Activated CD4-positive, alpha-beta memory T cell treated with anti-CD3 and anti-CD28 coated beads, Interleukin-2, amount 10 ng/mL, durations not matched to agents 7 days and 5 days (primary cell): ENCODE results near the gene KIAA1586. TPM values are rescaled to one million over a fixed set of nuclear protein-coding genes. Genes with fewer than 3 reads are reported as not detected.
"Not testable (repeated sequence)": the region's sequence is repeated elsewhere in the genome, so short reads cannot be mapped to it uniquely, and the experiment has no call there.

Source experiments
- CTCF ChIA-PET: fragments of 350-600 bp; sonication (Branson Sonifier 250); formaldehyde crosslinking; loops from one replicate; lab custom pipeline; 2021; ENCODE audit warnings: antibody characterized with exemption, inconsistent platforms; lab: Charles Lee
- POLR2A ChIA-PET: fragments of 350-600 bp; sonication (Branson Sonifier 250); formaldehyde crosslinking; loops from one replicate; lab custom pipeline; 2021; ENCODE audit warnings: antibody characterized with exemption; lab: Charles Lee
- DNase-seq: peaks from one replicate; pipeline ENCODE4 v3.0.0-alpha.2; 2020
- H3K27ac Mint-ChIP-seq: one replicate; pipeline ENCODE4 v1.8.0; 2021; ENCODE audit warnings: mild to moderate bottlenecking, mixed read lengths
- H3K27me3 Mint-ChIP-seq: one replicate; pipeline ENCODE4 v1.8.0; 2021; ENCODE audit warnings: mixed read lengths
- H3K36me3 Mint-ChIP-seq: one replicate; pipeline ENCODE4 v1.8.0; 2021; ENCODE audit warnings: low read depth, mixed read lengths
- H3K4me1 Mint-ChIP-seq: one replicate; pipeline ENCODE4 v1.8.0; 2021; ENCODE audit warnings: mixed read lengths
- H3K4me3 Mint-ChIP-seq: one replicate; pipeline ENCODE4 v1.8.0; 2021; ENCODE audit warnings: mild to moderate bottlenecking, mixed read lengths
- H3K9me3 Mint-ChIP-seq: one replicate; pipeline ENCODE4 v1.8.0; 2021; ENCODE audit warnings: mixed read lengths
- total RNA-seq, 2 experiments: library from RNA; stranded (reverse); gene quantifications; one replicate each; pipeline ENCODE4 v1.2.3, GENCODE V29; 2021

KIAA1586 gene
- total RNA-seq, 2 experiments from 2014 or later: 11.8 to 12.6 TPM

DNA sequence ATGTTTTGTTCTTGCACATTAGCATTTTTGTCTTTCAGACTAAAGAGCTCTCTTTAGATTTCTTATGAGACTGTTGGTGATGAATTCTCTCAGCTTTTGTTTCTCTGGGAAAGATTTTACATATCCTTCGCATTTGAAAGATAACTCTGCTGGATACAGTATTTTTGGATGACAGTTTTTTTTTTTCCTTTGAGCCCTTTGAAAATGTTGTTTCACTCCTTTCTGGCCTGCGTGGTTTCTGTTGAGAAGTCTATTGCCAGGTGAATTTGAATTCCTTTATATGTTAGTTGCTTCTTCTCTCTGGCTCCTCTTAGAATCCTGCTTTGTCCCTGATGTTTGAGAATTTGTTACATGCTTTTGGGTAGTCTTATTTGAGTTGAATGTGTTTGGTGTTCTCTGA, 22.2 kb upstream of the KIAA1586 start:
- H3K9me3 Mint-ChIP-seq: peaks cover 3% of the 10 kb centered on the region
- H3K4me3 Mint-ChIP-seq: no peak overlapping the region
- no peaks in the 10 kb centered on the region for H3K36me3 Mint-ChIP-seq
- peaks cover 27% of the 10 kb centered on the region for H3K27me3 Mint-ChIP-seq
- ChIA-PET POLR2A (no interaction called here), CTCF (interaction anchor here (1.7 kb wide), 1 partner anchor 292 kb away, joined by 3 read pairs; no protein-coding TSS in a partner anchor)
- no peak for DNase-seq
- no peak overlapping the region for H3K27ac Mint-ChIP-seq
- no peaks in the 10 kb centered on the region for H3K4me1 Mint-ChIP-seq

DNA sequence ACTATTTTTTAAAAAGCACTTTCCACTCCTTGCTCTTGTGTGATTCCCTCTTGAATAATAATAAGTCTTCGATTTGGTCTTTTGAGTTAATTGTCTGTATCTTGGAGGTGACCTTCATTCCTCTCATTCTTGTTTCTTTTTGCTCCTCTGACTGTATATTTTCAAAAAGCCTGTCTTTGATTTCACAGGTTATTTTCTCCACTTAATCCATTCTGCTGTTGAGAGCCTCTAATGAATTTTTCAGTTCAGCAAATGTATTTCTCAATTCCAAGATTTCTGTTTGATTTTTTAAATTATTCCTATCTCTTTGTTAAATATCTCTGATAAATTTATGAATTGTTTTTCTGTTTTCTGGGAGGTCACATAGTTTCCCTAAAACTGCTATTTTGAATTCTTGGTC, 21.7 kb upstream of the KIAA1586 start:
- ChIA-PET CTCF (no interaction called here), POLR2A (no interaction called here)
- H3K4me3 Mint-ChIP-seq: no peak overlapping the region
- DNase-seq: no peak
- H3K9me3 Mint-ChIP-seq: peaks cover 3% of the 10 kb centered on the region
- H3K27me3 Mint-ChIP-seq: peaks cover 26% of the 10 kb centered on the region
- H3K36me3 Mint-ChIP-seq: no peaks in the 10 kb centered on the region
- no peak overlapping the region for H3K27ac Mint-ChIP-seq
- H3K4me1 Mint-ChIP-seq: no peaks in the 10 kb centered on the region

DNA sequence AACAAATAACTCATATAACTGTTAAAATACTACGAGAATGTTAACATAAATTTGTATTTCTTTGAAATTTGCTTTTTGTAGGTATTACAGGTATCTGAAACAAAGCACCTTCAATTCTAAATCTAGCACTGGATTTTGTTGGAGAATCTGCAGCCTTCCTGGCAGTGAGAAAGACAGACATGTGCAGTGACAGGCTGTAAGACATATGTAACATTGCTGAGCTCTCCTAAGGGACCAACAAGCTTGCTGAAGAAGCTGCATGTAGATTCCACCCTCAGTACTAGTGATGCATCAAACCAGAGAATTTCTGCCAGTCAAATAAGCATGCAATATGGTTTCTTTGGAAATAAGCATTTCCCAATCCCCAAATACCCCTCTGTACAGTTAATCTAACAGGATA, 20.5 kb upstream of the KIAA1586 start:
- Mint-ChIP-seq H3K4me1 (no peaks in the 10 kb centered on the region), H3K36me3 (no peaks in the 10 kb centered on the region), H3K27ac (no peak overlapping the region), H3K4me3 (no peak overlapping the region), H3K27me3 (peaks cover 26% of the 10 kb centered on the region), H3K9me3 (peaks cover 3% of the 10 kb centered on the region)
- DNase-seq: no peak
- ChIA-PET CTCF (no interaction called here), POLR2A (no interaction called here)

DNA sequence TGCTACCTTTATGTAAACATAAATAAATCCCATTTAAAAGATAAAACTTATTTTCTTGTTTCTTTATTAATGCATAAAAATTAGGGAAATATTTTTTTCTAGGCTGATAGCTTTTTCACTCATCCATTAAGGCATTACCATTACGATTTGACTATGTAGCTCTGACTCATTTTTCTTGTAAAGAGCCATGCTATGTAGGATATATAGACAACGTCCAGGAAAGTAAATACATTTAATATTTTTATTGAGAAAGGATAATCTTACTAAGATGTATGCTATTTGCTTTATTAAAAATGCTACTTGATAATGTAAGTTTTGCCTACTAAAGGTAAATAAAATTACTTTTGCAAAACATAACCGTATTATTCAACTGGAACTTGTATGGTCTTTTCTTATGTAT, 19.2 kb upstream of the KIAA1586 start:
- POLR2A ChIA-PET: no interaction called here
- Mint-ChIP-seq H3K27ac (no peak overlapping the region), H3K27me3 (peaks cover 27% of the 10 kb centered on the region), H3K4me1 (no peaks in the 10 kb centered on the region), H3K4me3 (no peak overlapping the region), H3K36me3 (no peaks in the 10 kb centered on the region), H3K9me3 (peaks cover 3% of the 10 kb centered on the region)
- no peak for DNase-seq
- CTCF ChIA-PET: no interaction called here

DNA sequence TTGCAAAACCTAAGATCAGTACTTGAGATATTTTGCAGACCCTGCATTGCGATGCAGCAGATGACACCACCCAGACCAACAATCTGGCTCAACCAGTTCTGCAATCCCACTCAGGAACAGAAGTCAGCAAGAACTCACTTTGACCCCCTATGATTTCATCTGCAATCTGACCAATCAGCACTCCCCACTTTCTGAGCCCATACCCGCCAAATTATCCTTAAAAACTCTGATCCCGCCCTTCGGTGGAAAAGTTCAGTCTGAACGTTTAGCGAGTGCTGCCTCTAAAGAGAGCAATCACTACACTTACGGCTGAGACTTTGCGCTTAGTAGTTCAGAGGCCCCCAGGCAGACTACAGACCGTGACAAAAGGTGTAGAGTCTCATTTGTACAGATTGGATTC, 17.3 kb upstream of the KIAA1586 start:
- Mint-ChIP-seq H3K36me3 (no peaks in the 10 kb centered on the region), H3K27me3 (peaks cover 36% of the 10 kb centered on the region), H3K4me1 (no peaks in the 10 kb centered on the region), H3K4me3 (no peak overlapping the region), H3K27ac (no peak overlapping the region), H3K9me3 (peaks cover 3% of the 10 kb centered on the region)
- ChIA-PET POLR2A (no interaction called here), CTCF (no interaction called here)
- no peak for DNase-seq

DNA sequence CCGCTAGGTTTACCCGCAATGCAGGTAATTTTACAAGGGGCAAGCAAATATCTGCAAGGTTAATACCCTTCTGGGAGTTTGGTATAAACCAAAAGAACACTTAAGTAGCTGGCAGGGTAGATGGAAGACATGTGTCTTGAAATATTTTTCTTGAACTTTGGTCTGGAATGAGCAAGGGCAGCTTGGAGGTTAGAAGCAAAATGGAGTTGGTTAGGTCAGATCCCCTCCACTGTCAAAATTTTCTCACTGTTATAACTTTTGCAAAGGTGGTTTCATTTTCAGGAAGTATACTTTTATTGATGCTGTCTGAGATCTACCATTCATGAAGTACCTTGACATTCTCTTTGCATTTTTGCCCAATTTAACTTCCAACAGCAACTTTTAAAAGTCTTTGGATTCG, 13.3 kb upstream of the KIAA1586 start:
- DNase-seq: no peak
- H3K36me3 Mint-ChIP-seq: no peaks in the 10 kb centered on the region
- POLR2A ChIA-PET: no interaction called here
- H3K4me1 Mint-ChIP-seq: no peaks in the 10 kb centered on the region
- CTCF ChIA-PET: no interaction called here
- H3K27ac Mint-ChIP-seq: no peak overlapping the region
- peaks cover 36% of the 10 kb centered on the region for H3K27me3 Mint-ChIP-seq
- no peak overlapping the region for H3K4me3 Mint-ChIP-seq
- no peaks in the 10 kb centered on the region for H3K9me3 Mint-ChIP-seq

DNA sequence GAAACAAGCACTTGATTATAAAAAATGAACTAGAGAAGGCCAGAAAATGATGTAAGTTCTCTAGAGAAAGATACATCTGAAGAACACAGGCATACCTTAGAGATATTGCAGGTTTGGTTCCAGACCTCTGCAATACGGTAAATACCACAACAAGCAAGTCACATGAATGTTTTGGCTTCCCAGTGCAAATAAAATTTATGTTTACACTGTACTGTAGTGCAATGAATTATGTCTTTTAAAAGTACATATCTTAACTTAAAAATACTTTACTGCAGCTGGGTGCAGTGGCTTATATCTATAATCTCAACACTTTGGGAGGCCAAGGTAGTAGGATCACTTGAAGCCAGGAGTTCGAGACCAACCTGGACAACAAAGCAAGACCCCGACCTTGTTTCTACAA, 10.9 kb upstream of the KIAA1586 start:
- CTCF ChIA-PET: interaction anchor here (2.0 to 2.4 kb wide), 2 partner anchors 15 to 133 kb away, joined by 4 to 9 read pairs; no protein-coding TSS in a partner anchor
- Mint-ChIP-seq H3K4me3 (no peak overlapping the region), H3K27me3 (peaks cover 43% of the 10 kb centered on the region), H3K27ac (no peak overlapping the region), H3K4me1 (no peaks in the 10 kb centered on the region), H3K36me3 (no peaks in the 10 kb centered on the region), H3K9me3 (no peaks in the 10 kb centered on the region)
- no peak for DNase-seq
- POLR2A ChIA-PET: no interaction called here

DNA sequence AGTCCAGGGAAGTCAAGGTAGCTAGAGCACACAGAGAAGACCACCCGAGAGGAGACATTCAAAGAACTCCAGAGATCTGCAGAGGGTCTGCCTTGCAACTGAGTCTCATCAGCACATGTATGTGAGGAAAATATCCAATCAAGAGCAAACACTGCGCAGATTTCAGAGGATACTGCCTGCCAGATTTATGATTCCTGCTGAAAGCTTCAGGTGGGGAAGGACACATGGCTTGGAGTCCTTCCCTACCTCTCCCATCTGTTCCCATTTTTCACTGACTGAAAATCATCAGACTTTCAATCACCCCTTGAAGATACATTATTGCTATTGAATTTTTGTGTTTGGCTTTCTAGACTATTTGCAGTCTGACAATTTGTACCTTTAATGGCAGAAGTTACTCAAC, 7.6 kb upstream of the KIAA1586 start:
- no peaks in the 10 kb centered on the region for H3K4me1 Mint-ChIP-seq
- ChIA-PET POLR2A (no interaction called here), CTCF (no interaction called here)
- no peaks in the 10 kb centered on the region for H3K36me3 Mint-ChIP-seq
- H3K9me3 Mint-ChIP-seq: no peaks in the 10 kb centered on the region
- no peak overlapping the region for H3K27ac Mint-ChIP-seq
- DNase-seq: no peak
- peaks cover 56% of the 10 kb centered on the region for H3K27me3 Mint-ChIP-seq
- H3K4me3 Mint-ChIP-seq: no peak overlapping the region

DNA sequence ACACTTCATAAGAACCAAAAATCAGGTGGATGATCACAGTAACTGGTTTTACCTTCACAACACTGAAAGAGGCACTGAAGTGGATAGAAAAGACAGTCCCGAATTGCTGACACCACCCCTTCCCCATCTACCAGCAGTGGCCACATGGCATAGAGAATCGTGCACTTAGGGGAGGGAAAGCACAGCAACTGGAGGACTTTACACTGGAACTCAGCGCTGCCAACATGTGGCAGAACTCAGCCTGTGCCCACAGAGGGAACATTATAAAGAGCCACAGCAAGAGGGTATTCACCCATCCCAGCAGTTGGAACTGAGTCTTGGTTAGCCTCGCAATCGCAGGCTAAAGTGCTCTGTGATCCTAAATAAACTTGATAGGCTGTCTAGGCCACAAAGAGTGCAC, 6.5 kb upstream of the KIAA1586 start:
- H3K4me1 Mint-ChIP-seq: no peaks in the 10 kb centered on the region
- DNase-seq: no peak
- no peaks in the 10 kb centered on the region for H3K9me3 Mint-ChIP-seq
- ChIA-PET CTCF (no interaction called here), POLR2A (no interaction called here)
- no peak overlapping the region for H3K27ac Mint-ChIP-seq
- no peaks in the 10 kb centered on the region for H3K36me3 Mint-ChIP-seq
- H3K27me3 Mint-ChIP-seq: peaks cover 58% of the 10 kb centered on the region
- H3K4me3 Mint-ChIP-seq: no peak overlapping the region

DNA sequence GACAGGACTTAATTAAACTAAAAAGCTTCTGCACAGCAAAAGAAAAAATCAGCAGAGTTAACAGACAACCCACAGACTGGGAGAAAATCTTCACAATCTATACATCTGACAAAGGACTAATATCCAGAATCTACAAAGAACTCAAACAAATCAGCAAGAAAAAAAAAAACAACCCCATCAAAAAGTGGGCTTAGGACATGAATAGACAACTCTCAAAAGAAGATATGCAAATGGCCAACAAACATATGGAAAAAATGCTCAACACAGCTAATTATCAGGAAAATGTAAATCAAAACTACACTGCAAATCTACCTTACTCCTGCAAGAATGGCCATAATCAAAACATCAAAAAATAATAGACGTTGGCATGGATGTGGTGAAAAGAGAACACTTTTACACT, 2.4 kb upstream of the KIAA1586 start:
- Mint-ChIP-seq H3K36me3 (peaks cover 13% of the 10 kb centered on the region), H3K27me3 (peaks cover 48% of the 10 kb centered on the region), H3K4me1 (peaks cover 17% of the 10 kb centered on the region)
- H3K4me3 Mint-ChIP-seq, DNase-seq, H3K9me3 Mint-ChIP-seq, CTCF ChIA-PET, POLR2A ChIA-PET, H3K27ac Mint-ChIP-seq: not testable (repeated sequence)

DNA sequence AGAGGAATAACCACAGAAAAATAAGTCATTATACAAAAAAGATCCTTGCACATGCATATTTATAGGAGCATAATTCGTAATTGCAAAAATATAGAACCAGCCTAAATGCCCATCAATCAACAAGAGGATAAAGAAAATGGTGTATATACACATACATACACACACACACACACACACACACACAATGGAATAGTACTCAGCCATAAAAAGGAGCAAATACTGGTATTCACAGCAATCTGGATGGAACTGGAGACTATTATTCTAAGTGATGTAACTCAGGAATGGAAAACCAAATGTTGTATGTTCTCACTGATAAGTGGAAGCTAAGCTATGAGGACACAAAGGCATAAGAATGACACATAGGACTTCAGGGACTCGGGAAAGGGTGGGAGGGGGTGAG, 1.9 kb upstream of the KIAA1586 start:
- ChIA-PET CTCF (no interaction called here), POLR2A (interaction anchor here (2.3 kb wide), 1 partner anchor 128 kb away, joined by 6 read pairs; the partner anchor contains the start of gene BAG2)
- no peak for DNase-seq
- H3K27me3 Mint-ChIP-seq: peaks cover 45% of the 10 kb centered on the region
- peaks cover 18% of the 10 kb centered on the region for H3K36me3 Mint-ChIP-seq
- H3K9me3 Mint-ChIP-seq: no peaks in the 10 kb centered on the region
- no peak overlapping the region for H3K4me3 Mint-ChIP-seq
- H3K27ac Mint-ChIP-seq: no peak overlapping the region
- peaks cover 22% of the 10 kb centered on the region for H3K4me1 Mint-ChIP-seq

DNA sequence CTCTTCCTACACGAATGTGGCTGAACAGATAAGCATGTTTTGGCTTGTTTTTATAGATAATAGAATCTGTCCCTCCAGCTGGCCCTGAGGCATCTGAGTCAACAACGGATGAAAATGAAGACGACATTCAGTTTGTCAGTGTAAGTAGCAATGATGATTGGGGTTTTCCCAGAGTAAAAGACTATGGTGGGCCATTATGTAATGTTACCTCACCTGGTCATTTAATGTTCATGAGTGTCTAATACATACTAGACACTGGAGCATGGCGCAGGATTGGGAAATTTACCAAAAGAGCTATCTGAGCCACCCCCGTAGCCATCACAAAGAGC, 728 bp downstream of the KIAA1586 start:
- H3K27me3 Mint-ChIP-seq: peaks cover 30% of the 10 kb centered on the region
- H3K36me3 Mint-ChIP-seq: peaks cover 37% of the 10 kb centered on the region
- H3K27ac Mint-ChIP-seq, POLR2A ChIA-PET, CTCF ChIA-PET, H3K9me3 Mint-ChIP-seq, H3K4me3 Mint-ChIP-seq, DNase-seq: not testable (repeated sequence)
- peaks cover 29% of the 10 kb centered on the region for H3K4me1 Mint-ChIP-seq

DNA sequence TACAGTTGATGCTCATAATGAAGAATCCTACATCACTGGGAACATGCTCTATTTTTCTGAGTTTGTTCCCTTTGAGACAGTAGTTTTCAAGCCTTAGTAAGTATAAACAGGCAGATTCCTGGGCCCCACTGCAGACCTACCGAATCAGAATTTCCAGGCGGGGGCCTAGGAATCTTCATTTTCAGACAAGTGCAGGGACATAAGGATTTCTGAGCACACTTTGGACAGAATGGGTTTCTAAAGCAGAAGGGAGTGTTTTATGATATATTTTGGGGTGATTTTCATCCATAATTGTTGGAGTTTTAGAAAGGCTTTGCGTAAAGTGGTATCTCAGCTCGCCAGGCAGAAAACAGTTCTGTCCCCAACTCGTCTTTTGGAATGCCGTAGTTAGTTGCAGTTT, 1.4 kb downstream of the KIAA1586 start:
- H3K27ac Mint-ChIP-seq, CTCF ChIA-PET, DNase-seq, H3K9me3 Mint-ChIP-seq: not testable (repeated sequence)
- peaks cover 26% of the 10 kb centered on the region for H3K27me3 Mint-ChIP-seq
- peak overlapping the region; percentile 76 for H3K4me3 Mint-ChIP-seq
- peaks cover 40% of the 10 kb centered on the region for H3K36me3 Mint-ChIP-seq
- POLR2A ChIA-PET: interaction anchor here (0.6 kb wide), 1 partner anchor 220 kb away, joined by 3 read pairs; no protein-coding TSS in a partner anchor
- peaks cover 29% of the 10 kb centered on the region for H3K4me1 Mint-ChIP-seq

DNA sequence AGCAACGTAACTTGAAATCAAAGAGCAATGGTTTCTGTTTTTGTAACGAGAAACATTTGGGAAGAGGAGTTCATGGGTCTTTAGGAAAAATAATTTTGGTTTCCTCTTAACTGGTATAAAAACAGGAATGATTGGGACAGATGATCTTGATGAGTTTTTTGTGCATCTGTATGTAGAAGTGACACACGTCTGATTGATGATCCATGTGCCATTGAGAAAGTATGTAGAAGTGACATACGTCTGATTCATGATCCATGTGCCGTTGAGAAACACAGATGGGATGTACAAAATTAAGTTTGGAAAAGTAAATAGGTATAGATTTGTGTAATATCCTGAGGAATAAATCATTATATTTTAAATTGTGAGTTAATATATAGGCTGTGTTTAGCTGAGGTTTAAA, 2.1 kb downstream of the KIAA1586 start:
- H3K4me1 Mint-ChIP-seq: peaks cover 29% of the 10 kb centered on the region
- no peak for DNase-seq
- no peaks in the 10 kb centered on the region for H3K9me3 Mint-ChIP-seq
- peak overlapping the region; percentile 11 for H3K27ac Mint-ChIP-seq
- H3K36me3 Mint-ChIP-seq: peaks cover 47% of the 10 kb centered on the region
- H3K27me3 Mint-ChIP-seq: peaks cover 21% of the 10 kb centered on the region
- POLR2A ChIA-PET: interaction anchor here (0.6 kb wide), 1 partner anchor 221 kb away, joined by 3 read pairs; no protein-coding TSS in a partner anchor
- H3K4me3 Mint-ChIP-seq: peak overlapping the region; percentile 76
- CTCF ChIA-PET: no interaction called here
